IMR-90 (cell line): Measurements from ENCODE around the gene HAUS3. TPM values are rescaled to one million over a fixed set of nuclear protein-coding genes. Genes with fewer than 3 reads are reported as not detected.

Experiments used
- ATAC-seq: fragments of 200-7000 bp; cut with Tn5 transposase; 2 replicates; pipeline ENCODE4 v1.9.1; 2020; ENCODE audit warnings: low read depth, mild to moderate bottlenecking, moderate library complexity
- BruUV-seq: library from RNA; stranded (reverse); fragments of 400-500 nt; replicated peaks from 2 replicates; lab custom pipeline; 2021; lab: Mats Ljungman, UMichigan
- CTCF ChIA-PET: fragments of 300-600 bp; formaldehyde crosslinking; extraction: SDS; loops from one replicate; lab custom pipeline; 2021; ENCODE audit warnings: antibody characterized with exemption; lab: Yijun Ruan, JAX
- POLR2A ChIA-PET: fragments of 300-600 bp; sonication (Branson Sonifier 250); formaldehyde crosslinking; loops from one replicate; lab custom pipeline; 2022; ENCODE audit warnings: antibody characterized with exemption; ENCODE audit not compliant: unreplicated experiment; lab: Charles Lee
- DNase-seq: peaks from one replicate; pipeline ENCODE4 v3.0.0; 2013
- H2AFZ ChIP-seq: replicated peaks from 2 replicates; pipeline ENCODE3; 2013; ENCODE audit warnings: low read length, mild to moderate bottlenecking; ENCODE audit not compliant: poor library complexity
- H2AK5ac ChIP-seq: 2 replicates; pipeline ENCODE4 v1.6.1; 2013; ENCODE audit warnings: low read depth, low read length, inconsistent platforms
- H2AK9ac ChIP-seq: replicated peaks from 2 replicates; pipeline ENCODE3; 2013; ENCODE audit warnings: mild to moderate bottlenecking, low read depth, low read length, moderate library complexity; ENCODE audit not compliant: poor library complexity
- H2BK120ac ChIP-seq: 2 replicates; pipeline ENCODE4 v1.6.1; 2013; ENCODE audit warnings: low read depth, low read length, inconsistent platforms
- H2BK15ac ChIP-seq: 3 replicates; pipeline ENCODE4 v1.6.1; 2013; ENCODE audit warnings: low read depth, low read length, inconsistent platforms
- H2BK20ac ChIP-seq: 2 replicates; pipeline ENCODE4 v1.6.1; 2013; ENCODE audit warnings: low read depth, mild to moderate bottlenecking, inconsistent platforms, low read length, moderate library complexity
- H2BK5ac ChIP-seq: 2 replicates; pipeline ENCODE4 v1.6.1; 2013; ENCODE audit warnings: mild to moderate bottlenecking, low read depth, low read length, inconsistent platforms; ENCODE audit not compliant: poor library complexity, severe bottlenecking
- H3K14ac ChIP-seq: replicated peaks from 2 replicates; pipeline ENCODE4 v1.6.1; 2013; ENCODE audit warnings: low read depth, low read length, inconsistent platforms
- H3K18ac ChIP-seq: 2 replicates; pipeline ENCODE4 v1.6.1; 2013; ENCODE audit warnings: low read depth, low read length, control low read depth
- H3K23ac ChIP-seq: 2 replicates; pipeline ENCODE4 v1.6.1; 2013; ENCODE audit warnings: low read depth, low read length, inconsistent platforms
- H3K27ac ChIP-seq: 2 replicates; pipeline ENCODE4 v1.5.1; 2013; ENCODE audit warnings: mild to moderate bottlenecking, control low read depth, low read length; ENCODE audit not compliant: insufficient read depth
- H3K27me3 ChIP-seq: 2 replicates; pipeline ENCODE4 v1.6.1; 2013; ENCODE audit warnings: low read length; ENCODE audit not compliant: control insufficient read depth, insufficient read depth
- H3K36me3 ChIP-seq: 2 replicates; pipeline ENCODE4 v1.6.1; 2013; ENCODE audit warnings: low read length, mixed read lengths; ENCODE audit not compliant: control insufficient read depth, insufficient read depth
- H3K4ac ChIP-seq: 2 replicates; pipeline ENCODE4 v1.6.1; 2013; ENCODE audit warnings: low read depth, low read length, inconsistent platforms
- H3K4me1 ChIP-seq: 2 replicates; pipeline ENCODE4 v1.6.1; 2013; ENCODE audit warnings: low read length, mixed read lengths; ENCODE audit not compliant: control insufficient read depth, insufficient read depth
- H3K4me2 ChIP-seq: 2 replicates; pipeline ENCODE4 v1.6.1; 2013; ENCODE audit warnings: low read depth, mild to moderate bottlenecking, control low read depth, low read length, moderate library complexity
- H3K4me3 ChIP-seq: 2 replicates; pipeline ENCODE4 v1.5.1; 2013; ENCODE audit warnings: low read depth, mild to moderate bottlenecking, control low read depth, low read length, moderate library complexity; ENCODE audit not compliant: insufficient read depth
- H3K56ac ChIP-seq: 2 replicates; pipeline ENCODE4 v1.6.1; 2013; ENCODE audit warnings: low read length, inconsistent platforms; ENCODE audit not compliant: insufficient read depth; ENCODE audit errors: extremely low read depth
- H3K79me1 ChIP-seq, 2 experiments: 2 replicates each; pipeline ENCODE4 v1.6.1; 2013; ENCODE audit warnings: low read length in 2 of 2, inconsistent platforms in 1 of 2, low read depth in 1 of 2
- H3K9ac ChIP-seq: 2 replicates; pipeline ENCODE4 v1.6.1; 2013; ENCODE audit warnings: low read depth, low read length, control low read depth
- H3K9me1 ChIP-seq: 2 replicates; pipeline ENCODE4 v1.6.1; 2013; ENCODE audit warnings: low read length, inconsistent platforms; ENCODE audit not compliant: insufficient read depth
- H3K9me3 ChIP-seq: 2 replicates; pipeline ENCODE4 v1.6.1; 2013; ENCODE audit warnings: low read length; ENCODE audit not compliant: control insufficient read depth, insufficient read depth
- H4K20me1 ChIP-seq: 2 replicates; pipeline ENCODE4 v1.6.1; 2013; ENCODE audit warnings: low read length, inconsistent platforms; ENCODE audit not compliant: insufficient read depth
- H4K5ac ChIP-seq: 2 replicates; pipeline ENCODE4 v1.6.1; 2013; ENCODE audit warnings: mild to moderate bottlenecking, low read depth, low read length, control low read depth
- H4K8ac ChIP-seq, 2 experiments: 2 replicates each; pipeline ENCODE4 v1.6.1; 2013; ENCODE audit warnings: low read depth in 2 of 2, low read length in 2 of 2, control low read depth in 1 of 2, inconsistent platforms in 1 of 2
- H4K91ac ChIP-seq: 2 replicates; pipeline ENCODE4 v1.6.1; 2013; ENCODE audit warnings: low read depth, low read length, inconsistent platforms; ENCODE audit not compliant: insufficient read depth
- CTCF ChIP-seq: conservative IDR thresholded peaks from 2 replicates; pipeline ENCODE4 v1.5.1; 2012; ENCODE audit warnings: mild to moderate bottlenecking, low read depth, low read length, improper control_type of control experiment
- ELK1 ChIP-seq: fragments of 150-350 bp; IDR thresholded peaks from 2 replicates; pipeline ENCODE4 v1.6.1; 2016; ENCODE audit warnings: low read depth, mild to moderate bottlenecking, low read length, moderate library complexity, borderline replicate concordance
- FOS ChIP-seq: fragments of 150-350 bp; IDR thresholded peaks from 2 replicates; pipeline ENCODE4 v1.6.1; 2016; ENCODE audit warnings: low read depth, low read length
- MAZ ChIP-seq: IDR thresholded peaks from 2 replicates; pipeline ENCODE4 v1.6.1; 2012; ENCODE audit warnings: low read depth, mild to moderate bottlenecking, low read length, improper control_type of control experiment, moderate library complexity, borderline replicate concordance
- MXI1 ChIP-seq: IDR thresholded peaks from 2 replicates; pipeline ENCODE4 v1.6.1; 2012; ENCODE audit warnings: low read depth, mild to moderate bottlenecking, low read length, moderate library complexity, borderline replicate concordance
- NFE2L2 ChIP-seq: fragments of 150-350 bp; IDR thresholded peaks from 2 replicates; pipeline ENCODE4 v1.6.1; 2016; ENCODE audit warnings: low read depth, mild to moderate bottlenecking, low read length
- POLR2A ChIP-seq: IDR thresholded peaks from 2 replicates; pipeline ENCODE4 v1.6.1; 2012; ENCODE audit warnings: mild to moderate bottlenecking, low read depth, low read length
- RAD21 ChIP-seq: IDR thresholded peaks from 2 replicates; pipeline ENCODE4 v1.6.1; 2012; ENCODE audit warnings: low read length, improper control_type of control experiment
- RCOR1 ChIP-seq: IDR thresholded peaks from 2 replicates; pipeline ENCODE4 v1.6.1; 2012; ENCODE audit warnings: mild to moderate bottlenecking, low read length, improper control_type of control experiment; ENCODE audit not compliant: insufficient replicate concordance
- RFX5 ChIP-seq: IDR thresholded peaks from 2 replicates; pipeline ENCODE4 v1.8.0; 2012; ENCODE audit warnings: low read depth, mild to moderate bottlenecking, low read length, moderate library complexity
- SMC3 ChIP-seq: fragments of 150-350 bp; IDR thresholded peaks from 2 replicates; pipeline ENCODE4 v1.6.1; 2016; ENCODE audit warnings: low read depth, mild to moderate bottlenecking, antibody characterized with exemption, low read length, moderate library complexity
- USF2 ChIP-seq: fragments of 150-350 bp; IDR thresholded peaks from 2 replicates; pipeline ENCODE4 v1.6.1; 2017; ENCODE audit warnings: mild to moderate bottlenecking, antibody characterized with exemption, low read length, low read depth
- WGBS, 2 experiments: methylation state at CpG; one replicate each; pipeline versions ENCODE4 v1.1.5 to v1.1.7; 2013; ENCODE audit warnings: missing lambda C conversion rate in 2 of 2; ENCODE audit not compliant: insufficient read length in 1 of 2; ENCODE audit errors: extremely low coverage in 2 of 2; 5-methylcytosine and 5-hydroxymethylcytosine counted together
- dilution Hi-C: fragments of 300-500 bp; cut with HindIII; formaldehyde crosslinking; loops from one replicate; pipeline ENCODE4 v1.14.3; 2018; ENCODE audit warnings: low sequenced_read_pairs; ENCODE audit not compliant: unreplicated experiment
- in situ Hi-C: fragments of 300-500 bp; cut with MboI; formaldehyde crosslinking; loops from 3 replicates; pipeline ENCODE4 v1.14.3; 2019; ENCODE audit warnings: low sequenced_read_pairs, inconsistent platforms, mixed read lengths
- intact Hi-C: fragments of 100-400 bp; cut with micrococcal nuclease; formaldehyde crosslinking; loops from 2 replicates; pipeline ENCODE4 v1.10.0; 2022
- polyA plus RNA-seq, 3 experiments: library from polyadenylated mRNA; depleted of rRNA; stranded (reverse); fragments of >200 nt; gene quantifications; 2 replicates each; pipeline ENCODE4 v1.2.3, GENCODE V29; 2012; ENCODE audit warnings: low replicate concordance in 1 of 3
- total RNA-seq: library from RNA; depleted of rRNA; stranded (reverse); fragments of >200 nt; gene quantifications from 2 replicates; pipeline ENCODE4 v1.2.3, GENCODE V29; 2012

The HAUS3 gene
- total and polyA plus RNA-seq, 2 of the 4 experiments (the other 2 are of a cell fraction) = 4.3 to 4.8 TPM

GRCh38 chr4:2220016-2220630 is 21.8 kb downstream of the HAUS3 start:
- DNase-seq = peak; percentile 68
- Histone ChIP-seq H3K36me3 (peaks cover 2% of the 10 kb centered on the region; the same call in 1 of the 2 replicates), H3K9me3 (no peaks in the 10 kb centered on the region), H3K23ac (no peak overlapping the region), H2BK5ac (no peak overlapping the region), H2BK120ac (no peak overlapping the region), H4K20me1 (peaks cover 11% of the 10 kb centered on the region), H4K5ac (no peak overlapping the region), H3K27ac (no peak overlapping the region), H3K9ac (no peak overlapping the region), H3K4me2 (no peak overlapping the region), H3K18ac (no peak overlapping the region), H3K4me1 (peaks cover 3% of the 10 kb centered on the region; the same call in 1 of the 2 replicates), H4K8ac (no peak overlapping the region), H2AK5ac (no peak overlapping the region), H3K27me3 (peaks cover 2% of the 10 kb centered on the region; the same call in 1 of the 2 replicates), H2BK20ac (no peak overlapping the region), H4K91ac (no peak overlapping the region), H3K56ac (no peak overlapping the region), H3K79me1 (no peaks in the 10 kb centered on the region), H3K4me3 (no peak overlapping the region), H2AK9ac (peak overlapping the region; percentile 87), H3K14ac (no peak overlapping the region), H2AFZ (peak overlapping the region; percentile 72), H3K4ac (no peak overlapping the region), H3K9me1 (no peaks in the 10 kb centered on the region), H2BK15ac (no peak overlapping the region)
- WGBS, 2 experiments = 19% methylated on average over 4 of the region's 10 CpGs; no CpG with 5 or more reads in 1 of the 2 experiments
- POLR2A ChIA-PET = no interaction called here
- in situ Hi-C loops (no loop called here), intact Hi-C loops (loop anchor here (1.0 to 5.0 kb wide), 3 partner anchors 134 to 243 kb away; no protein-coding TSS in a partner anchor), dilution Hi-C loops (no loop called here)
- TF ChIP-seq POLR2A = no peak
- no peak for TF ChIP-seq USF2
- TF ChIP-seq FOS = no peak
- peak; percentile 88 for TF ChIP-seq CTCF
- TF ChIP-seq RCOR1 = no peak
- TF ChIP-seq SMC3 = peak; percentile 79
- TF ChIP-seq RAD21 = peak; percentile 95
- no peak for TF ChIP-seq ELK1
- TF ChIP-seq NFE2L2 = no peak
- TF ChIP-seq RFX5 = no peak
- TF ChIP-seq MXI1 = no peak
- 0 out of 2 replicates have a peak, but pooled peaks have one; percentile 30 for TF ChIP-seq MAZ
- ATAC-seq = peak; percentile 97
- CTCF ChIA-PET = interaction anchor here (0.6 to 2.6 kb wide), 12 partner anchors 9 to 246 kb away, joined by 3 to 11 read pairs (median 3); no protein-coding TSS in a partner anchor
- no TSS peak for BruUV-seq
